Loucy (cell line): ENCODE measurements around the gene RAI1.

Experiments used
- H2AFZ ChIP-seq: fragments of 200-600 bp; sonication (generic); 2 replicates; pipeline ENCODE4 v1.6.0; 2016; ENCODE audit warnings: antibody characterized with exemption, mild to moderate bottlenecking, low read length, moderate library complexity
- H3F3A ChIP-seq: fragments of 200-600 bp; 2 replicates; pipeline ENCODE4 v1.6.0; 2016; ENCODE audit warnings: antibody characterized with exemption, low read depth, mild to moderate bottlenecking
- H3K27me3 ChIP-seq: fragments of 200-600 bp; sonication (generic); 2 replicates; pipeline ENCODE4 v1.6.1; 2014; ENCODE audit warnings: low read length, mild to moderate bottlenecking; ENCODE audit not compliant: insufficient read depth, poor library complexity, severe bottlenecking
- H3K36me3 ChIP-seq: fragments of 200-600 bp; sonication (generic); 2 replicates; pipeline ENCODE4 v1.6.1; 2016; ENCODE audit warnings: low read length; ENCODE audit not compliant: insufficient read depth
- H3K4me1 ChIP-seq: fragments of 200-600 bp; sonication (generic); 2 replicates; pipeline ENCODE4 v1.5.1; 2014; ENCODE audit warnings: low read length, mild to moderate bottlenecking; ENCODE audit not compliant: insufficient read depth, poor library complexity, severe bottlenecking
- H3K4me2 ChIP-seq: fragments of 200-600 bp; sonication (generic); 2 replicates; pipeline ENCODE4 v1.6.0; 2014; ENCODE audit warnings: antibody characterized with exemption, low read length, low read depth, mild to moderate bottlenecking; ENCODE audit not compliant: poor library complexity, severe bottlenecking
- H3K4me3 ChIP-seq: fragments of 200-600 bp; sonication (generic); 2 replicates; pipeline ENCODE4 v1.5.1; 2014; ENCODE audit warnings: low read length, mild to moderate bottlenecking, mixed read lengths; ENCODE audit not compliant: poor library complexity, severe bottlenecking
- H3K79me2 ChIP-seq: fragments of 200-600 bp; sonication (generic); 2 replicates; pipeline ENCODE4 v1.6.1; 2014; ENCODE audit warnings: low read length; ENCODE audit not compliant: insufficient read depth
- H3K9ac ChIP-seq: fragments of 200-600 bp; sonication (generic); 2 replicates; pipeline ENCODE4 v1.6.0; 2014; ENCODE audit warnings: mild to moderate bottlenecking, low read depth, low read length, moderate library complexity; ENCODE audit not compliant: poor library complexity, severe bottlenecking
- H3K9me2 ChIP-seq: fragments of 200-600 bp; sonication (generic); replicated peaks from 2 replicates; pipeline ENCODE4 v1.6.1; 2016; ENCODE audit warnings: low read depth, low read length, mixed read lengths
- H3K9me3 ChIP-seq: fragments of 200-600 bp; sonication (generic); 2 replicates; pipeline ENCODE4 v1.6.1; 2014; ENCODE audit warnings: mild to moderate bottlenecking, antibody characterized with exemption, low read length, low read depth; ENCODE audit not compliant: insufficient read depth
- H4K20me1 ChIP-seq: fragments of 200-600 bp; sonication (generic); 2 replicates; pipeline ENCODE4 v1.6.0; 2014; ENCODE audit warnings: antibody characterized with exemption, low read length, mild to moderate bottlenecking; ENCODE audit not compliant: insufficient read depth, poor library complexity, severe bottlenecking
- CTCF ChIP-seq: fragments of 200-600 bp; sonication (generic); conservative IDR thresholded peaks from 2 replicates; pipeline ENCODE4 v1.5.1; 2014; ENCODE audit warnings: mild to moderate bottlenecking, antibody characterized with exemption, low read length
- EZH2phosphoT487 ChIP-seq: fragments of 200-600 bp; IDR thresholded peaks from 2 replicates; pipeline ENCODE4 v1.6.1; 2018; ENCODE audit warnings: antibody characterized with exemption, mild to moderate bottlenecking, moderate library complexity, borderline replicate concordance

The RAI1 gene

GRCh38 chr17:17702449-17703139, 21.3 kb downstream of the RAI1 start:
- no peaks in the 10 kb centered on the region for H3F3A ChIP-seq
- H3K79me2 ChIP-seq = peaks cover 100% of the 10 kb centered on the region
- no peak overlapping the region for H3K4me2 ChIP-seq
- H3K4me3 ChIP-seq = no peak overlapping the region
- H4K20me1 ChIP-seq = peaks cover 90% of the 10 kb centered on the region
- TF ChIP-seq EZH2phosphoT487 = no peak
- TF ChIP-seq CTCF = no peak
- no peaks in the 10 kb centered on the region for H3K9me2 ChIP-seq
- H3K36me3 ChIP-seq = peaks cover 21% of the 10 kb centered on the region
- peaks cover 11% of the 10 kb centered on the region for H3K4me1 ChIP-seq
- H2AFZ ChIP-seq = no peak overlapping the region
- no peak overlapping the region for H3K9ac ChIP-seq
- H3K27me3 ChIP-seq = no peaks in the 10 kb centered on the region
- no peaks in the 10 kb centered on the region for H3K9me3 ChIP-seq

GRCh38 chr17:17703140-17703919, 22.1 kb downstream of the RAI1 start:
- H3K4me3 ChIP-seq = no peak overlapping the region
- no peaks in the 10 kb centered on the region for H3K9me3 ChIP-seq
- H3K36me3 ChIP-seq = peaks cover 22% of the 10 kb centered on the region
- no peak overlapping the region for H3K4me2 ChIP-seq
- no peaks in the 10 kb centered on the region for H3K9me2 ChIP-seq
- H3K9ac ChIP-seq = no peak overlapping the region
- no peaks in the 10 kb centered on the region for H3K27me3 ChIP-seq
- H4K20me1 ChIP-seq = peaks cover 90% of the 10 kb centered on the region
- TF ChIP-seq EZH2phosphoT487 (no peak), CTCF (no peak)
- peaks cover 4% of the 10 kb centered on the region for H3K4me1 ChIP-seq
- H3K79me2 ChIP-seq = peaks cover 100% of the 10 kb centered on the region
- no peak overlapping the region for H2AFZ ChIP-seq
- no peaks in the 10 kb centered on the region for H3F3A ChIP-seq

- Histone ChIP-seq H4K20me1 (peaks cover 82% of the 10 kb centered on the region), H3K4me1 (no peaks in the 10 kb centered on the region), H3K9me3 (no peaks in the 10 kb centered on the region), H3K9ac (no peak overlapping the region), H3K9me2 (no peaks in the 10 kb centered on the region), H3F3A (no peaks in the 10 kb centered on the region), H3K36me3 (peaks cover 30% of the 10 kb centered on the region), H3K79me2 (peaks cover 100% of the 10 kb centered on the region), H2AFZ (no peak overlapping the region), H3K4me3 (no peak overlapping the region), H3K4me2 (no peak overlapping the region), H3K27me3 (no peaks in the 10 kb centered on the region)
- TF ChIP-seq EZH2phosphoT487 (no peak), CTCF (no peak)
These were observed 23.7 kb downstream of the RAI1 start for GRCh38 chr17:17704931-17705330.
